GM18520 (cell line): ENCODE measurements around the gene FBXL17.

Source experiments
- ATAC-seq: cut with Tn5 transposase; IDR thresholded peaks from one replicate; pipeline ENCODE4 v1.9.1; 2021; ENCODE audit not compliant: unreplicated experiment

Gene FBXL17

DNA sequence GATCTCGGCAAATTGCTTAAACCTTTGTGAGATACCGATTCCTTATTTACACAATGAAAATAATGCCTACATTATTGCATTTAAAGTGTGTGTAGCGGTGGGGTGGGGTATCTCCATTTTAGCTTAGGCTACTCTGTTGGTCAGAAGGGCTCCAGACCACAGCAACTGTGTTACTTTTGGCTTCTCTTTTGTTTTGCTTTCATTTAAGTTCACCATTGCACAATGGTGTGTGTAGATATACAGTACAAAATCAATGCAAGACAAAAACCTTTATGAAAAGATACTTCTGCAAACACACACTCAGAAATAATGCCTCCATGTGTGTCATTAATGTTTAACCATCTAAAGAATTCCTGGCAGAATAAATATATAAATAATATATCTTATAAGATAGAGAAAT is 279.4 kb downstream of the FBXL17 start:
- no peak for ATAC-seq

DNA sequence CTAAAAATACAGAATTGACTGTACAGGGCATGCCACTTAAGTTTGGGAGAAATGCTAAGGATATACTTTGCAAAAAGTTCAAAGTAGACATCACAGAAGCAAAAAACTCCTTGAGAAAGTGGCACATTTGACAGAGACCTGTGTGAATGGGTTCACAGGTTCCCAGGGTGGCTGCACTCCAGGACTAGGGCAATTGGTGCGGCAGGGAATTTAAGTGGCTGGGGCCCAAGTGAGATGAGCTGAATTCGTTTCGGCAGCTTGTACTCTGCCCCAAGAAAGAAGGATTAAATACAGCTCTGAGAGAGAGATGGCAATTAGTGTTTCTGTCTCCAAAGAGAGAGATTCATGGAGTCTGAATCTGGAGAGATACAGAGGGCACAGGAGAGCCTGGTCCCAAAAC is 280.1 kb downstream of the FBXL17 start:
- no peak for ATAC-seq

DNA sequence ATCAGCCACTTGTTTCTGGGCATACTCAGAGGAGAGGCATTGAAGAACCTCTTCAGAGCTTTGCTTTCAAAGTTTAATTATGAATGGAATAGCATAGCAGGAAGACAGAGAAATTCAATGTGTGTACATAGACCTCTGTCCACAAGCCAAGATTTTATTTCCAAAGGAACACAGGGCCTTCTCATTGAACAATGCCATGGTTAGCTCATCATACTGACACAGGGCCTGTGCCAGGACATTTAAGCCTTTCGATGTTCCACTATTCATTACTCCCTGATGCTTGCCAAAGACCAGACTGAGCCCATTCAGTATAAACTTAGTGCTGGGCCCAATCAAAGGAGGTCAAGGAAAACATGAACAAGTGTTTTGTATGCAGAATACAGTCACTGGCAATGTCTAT is 280.8 kb downstream of the FBXL17 start:
- no peak for ATAC-seq

DNA sequence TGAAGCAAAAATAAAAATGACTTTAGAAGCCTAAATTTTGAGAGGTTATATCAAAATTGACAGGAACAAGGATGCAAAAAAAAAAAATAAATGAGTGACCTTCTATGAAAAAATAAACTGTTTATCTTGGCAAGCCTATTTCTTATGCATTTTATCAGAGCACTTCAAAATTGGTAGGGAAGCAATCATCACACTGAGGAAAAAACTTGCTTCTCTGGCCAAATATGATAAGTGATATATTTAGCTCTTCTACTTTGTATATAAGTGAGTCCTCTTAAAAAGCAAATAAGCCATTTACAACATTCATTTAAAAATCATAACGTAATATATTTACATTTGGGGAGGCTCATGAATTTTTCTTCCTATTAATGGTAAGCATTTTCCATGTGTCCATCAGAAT is 287.1 kb downstream of the FBXL17 start:
- no peak for ATAC-seq

DNA sequence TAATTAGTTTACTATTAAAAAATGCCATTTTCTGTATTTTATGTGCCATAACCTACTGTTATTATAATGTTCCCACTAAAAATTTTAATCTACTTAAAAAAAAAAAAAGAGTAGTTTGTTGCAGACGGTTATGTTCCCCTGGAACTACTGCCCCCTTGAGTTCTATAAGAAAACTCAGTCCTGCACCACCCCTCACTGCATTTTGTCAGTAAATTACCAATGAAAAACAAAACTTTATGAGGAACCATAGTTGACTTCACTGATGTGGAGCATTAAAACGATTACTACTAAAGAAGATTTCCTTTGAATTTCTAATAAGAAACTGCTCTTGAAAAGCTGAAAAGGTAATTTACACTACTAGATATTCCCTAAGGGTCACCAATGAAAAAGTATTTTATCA is 288.7 kb downstream of the FBXL17 start:
- no peak for ATAC-seq

DNA sequence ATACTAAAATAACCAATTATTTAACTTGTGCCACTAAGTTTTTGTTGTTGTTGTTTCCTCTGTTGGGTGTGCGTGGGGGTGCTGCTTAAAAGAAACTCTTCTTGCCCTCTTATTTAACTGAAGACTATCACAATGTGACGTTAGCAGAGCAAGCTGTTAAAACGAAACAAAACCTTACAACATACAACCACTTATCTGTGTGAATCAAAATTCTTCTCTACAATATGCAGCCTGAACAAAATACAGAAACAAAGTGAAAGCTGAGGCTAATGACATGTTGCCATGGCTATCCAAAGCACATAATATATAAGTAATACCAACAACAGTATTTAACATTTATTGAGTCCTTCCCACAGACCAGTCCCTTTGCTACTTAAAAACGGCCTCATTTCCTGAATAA is 291.0 kb downstream of the FBXL17 start:
- no peak for ATAC-seq

DNA sequence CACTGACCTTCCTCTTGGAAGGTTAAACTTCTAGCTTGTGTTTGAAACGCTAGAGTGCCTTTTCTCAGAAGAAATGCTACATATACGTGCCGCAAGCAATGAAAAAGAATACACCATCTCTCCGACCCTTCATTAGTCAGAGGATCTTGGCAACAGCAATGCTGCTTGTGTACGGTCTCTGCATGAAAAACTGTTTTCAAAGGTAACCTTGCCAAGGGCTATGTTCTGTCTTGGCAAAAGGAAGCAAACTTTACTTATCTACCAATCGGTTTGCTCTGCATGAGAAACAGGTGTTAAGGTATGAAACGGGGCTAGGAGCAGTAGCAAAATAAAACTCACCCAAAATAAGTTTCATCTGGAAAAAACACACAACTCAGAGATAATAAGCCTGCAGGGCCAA is 297.8 kb downstream of the FBXL17 start:
- no peak for ATAC-seq

DNA sequence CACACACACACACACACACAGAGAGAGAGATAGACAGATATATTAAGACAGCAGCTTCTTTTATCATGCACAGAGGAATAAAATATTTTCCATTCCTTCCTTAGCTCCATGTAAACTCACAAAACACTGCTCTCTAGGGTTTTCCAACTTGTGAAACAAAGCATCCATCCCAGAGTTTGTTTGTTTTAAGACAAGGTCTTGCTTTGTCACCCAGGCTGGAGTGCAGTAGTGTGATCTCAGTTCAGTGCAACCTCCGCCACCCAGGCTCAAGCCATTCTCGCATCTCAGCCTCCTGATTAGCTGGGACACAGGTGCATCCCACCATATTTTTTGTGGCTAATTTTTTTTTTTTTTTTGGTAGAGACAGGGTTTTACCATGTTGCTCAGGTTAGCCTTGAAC is 298.7 kb downstream of the FBXL17 start:
- no peak for ATAC-seq

DNA sequence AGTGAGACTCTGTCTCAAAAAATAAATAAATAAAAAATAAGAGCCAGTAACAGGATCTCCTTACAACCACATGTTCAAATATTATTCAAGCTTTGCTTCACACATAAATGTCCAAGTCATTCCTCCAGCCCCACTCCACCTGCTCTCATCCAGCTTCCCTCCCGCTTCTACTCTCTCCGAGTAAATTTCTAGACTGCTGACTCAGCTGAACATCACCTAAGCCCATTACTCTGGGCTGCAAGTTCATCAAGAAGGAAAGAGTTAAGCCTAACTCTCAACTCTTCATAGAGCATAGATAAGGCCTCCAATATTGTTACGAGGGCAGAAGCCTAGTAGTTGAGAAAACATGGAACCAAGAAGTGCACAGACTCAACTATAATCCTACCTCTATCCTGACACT is 300.2 kb downstream of the FBXL17 start:
- no peak for ATAC-seq

DNA sequence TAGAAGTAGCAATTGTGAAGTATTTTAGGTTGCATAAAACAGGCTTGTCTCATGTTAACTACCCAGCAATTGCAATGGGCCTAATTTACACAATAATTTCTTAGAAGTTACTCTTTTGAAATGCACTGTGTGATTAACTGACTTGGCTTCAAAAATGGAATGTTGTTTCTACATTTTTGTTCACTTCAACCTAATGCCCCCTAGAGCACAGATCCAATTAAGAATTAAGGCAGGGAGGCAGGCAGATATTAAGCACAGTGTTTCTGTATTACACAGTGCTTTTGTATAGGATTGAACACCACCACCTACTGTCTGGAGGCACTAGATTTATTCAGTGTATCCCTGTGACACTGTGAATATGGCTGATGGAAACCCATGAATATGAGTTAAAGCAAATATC is 302.1 kb downstream of the FBXL17 start:
- no peak for ATAC-seq

DNA sequence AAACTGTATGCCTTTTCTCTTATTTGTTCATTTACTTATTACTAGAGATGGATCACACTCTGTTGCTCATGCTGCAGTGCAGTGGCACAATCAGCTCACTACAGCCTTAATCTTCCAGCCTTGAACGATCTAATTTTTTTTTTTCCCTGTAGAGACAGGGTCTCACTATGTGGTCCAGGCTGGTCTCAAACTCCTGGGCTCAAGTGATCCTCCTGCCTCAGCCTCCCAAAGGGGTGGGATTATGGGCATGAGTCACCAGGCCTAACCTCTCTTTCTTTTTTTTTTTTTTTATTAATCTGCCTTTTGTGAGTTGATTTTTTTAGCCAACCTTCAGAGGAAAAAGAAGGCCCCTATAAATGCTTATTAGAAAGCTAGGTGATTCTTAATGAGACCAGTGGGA is 303.0 kb downstream of the FBXL17 start:
- no peak for ATAC-seq

DNA sequence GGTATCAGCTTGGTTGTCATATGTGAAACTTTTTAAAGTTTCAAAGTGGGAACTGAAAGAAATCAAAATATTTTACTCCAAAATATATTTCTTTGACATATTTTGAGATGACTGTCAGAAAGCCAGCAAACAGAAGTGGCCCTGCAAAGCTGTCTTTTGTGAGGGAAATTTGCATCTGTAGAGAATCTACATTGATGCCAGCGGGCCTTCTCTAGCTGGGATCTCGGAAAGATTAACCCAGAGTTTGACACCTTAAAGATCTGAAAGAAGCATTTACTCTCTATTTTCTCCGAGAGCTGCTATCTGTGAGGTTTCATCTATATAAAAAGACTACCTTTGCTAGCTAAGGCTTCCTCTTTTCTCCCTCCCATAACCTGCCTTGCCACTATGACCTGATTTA is 303.6 kb downstream of the FBXL17 start:
- ATAC-seq, result no peak

DNA sequence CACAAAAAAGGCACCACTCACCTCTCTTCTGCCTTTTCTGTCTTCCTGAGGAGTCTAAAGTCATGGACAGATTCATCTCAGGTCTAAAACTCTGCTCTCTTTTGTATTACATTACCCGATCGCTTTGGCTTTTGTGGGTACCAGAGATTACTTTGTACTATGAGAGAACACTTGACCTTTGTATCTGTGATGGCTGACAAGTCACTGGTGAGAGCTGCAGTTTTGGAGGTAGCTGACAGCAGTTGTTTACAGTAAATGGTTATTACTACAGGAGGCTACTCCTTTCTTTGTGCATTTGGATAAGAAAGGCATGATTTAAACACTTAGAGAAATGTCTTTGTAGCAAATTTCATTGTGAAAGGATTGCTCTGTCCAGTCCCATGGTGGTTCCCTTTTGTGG is 307.3 kb downstream of the FBXL17 start:
- no peak for ATAC-seq

DNA sequence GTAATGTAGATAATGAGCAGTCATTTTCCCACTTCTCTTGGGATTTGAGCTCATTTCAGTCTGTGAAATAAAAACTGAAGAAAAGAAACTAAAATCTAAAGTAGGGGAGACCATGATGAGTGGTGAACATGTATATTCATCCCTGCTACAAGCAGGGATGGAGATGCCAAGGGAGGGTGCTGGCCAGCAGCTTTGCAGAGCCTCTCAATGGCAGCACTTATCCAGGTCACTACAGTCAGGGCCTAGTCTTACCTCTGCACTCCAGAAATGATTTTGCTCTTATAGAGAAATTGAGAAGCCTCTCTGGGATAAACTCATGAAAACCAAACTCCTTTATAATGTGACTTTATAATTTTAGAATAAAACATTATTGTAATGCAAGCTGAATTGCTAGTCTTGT is 317.6 kb downstream of the FBXL17 start:
- ATAC-seq, result no peak

DNA sequence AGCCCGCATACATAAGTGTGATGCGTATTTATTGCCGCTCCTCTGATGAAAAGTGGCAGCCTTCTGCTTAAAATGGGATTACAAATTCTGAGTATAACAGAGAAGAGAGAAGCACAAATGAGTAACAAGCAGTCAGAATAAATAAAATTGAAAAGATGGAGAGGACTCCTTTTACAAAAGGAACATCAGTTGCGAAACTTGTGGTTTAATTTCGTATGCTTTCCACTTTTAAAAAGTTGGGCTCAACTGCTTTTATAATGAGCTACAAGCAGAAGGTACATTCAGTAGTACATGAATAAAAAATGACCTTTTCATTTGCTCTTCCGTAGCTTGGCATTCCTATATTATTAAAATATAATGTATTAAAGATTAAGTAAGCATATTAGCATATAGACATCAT is 320.0 kb downstream of the FBXL17 start:
- no peak for ATAC-seq

DNA sequence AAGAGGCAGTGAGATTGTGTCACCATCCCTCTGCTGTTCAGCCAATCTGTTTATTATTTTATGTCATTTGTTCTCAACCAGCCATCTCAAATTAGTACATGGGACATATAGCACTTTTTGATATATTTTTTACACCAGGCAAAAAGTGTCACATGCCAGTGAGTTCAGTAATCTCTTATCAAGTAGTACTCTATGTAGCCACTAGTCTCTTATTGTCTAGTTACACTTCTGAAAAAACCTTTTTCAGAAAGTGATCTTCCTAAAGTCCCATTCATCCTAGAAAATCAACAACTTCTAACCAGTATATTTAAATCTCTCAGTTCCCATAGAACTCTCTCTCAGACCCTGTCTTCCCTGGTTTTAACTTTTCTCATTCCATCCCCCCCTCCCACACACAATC is 321.6 kb downstream of the FBXL17 start:
- ATAC-seq, result no peak

DNA sequence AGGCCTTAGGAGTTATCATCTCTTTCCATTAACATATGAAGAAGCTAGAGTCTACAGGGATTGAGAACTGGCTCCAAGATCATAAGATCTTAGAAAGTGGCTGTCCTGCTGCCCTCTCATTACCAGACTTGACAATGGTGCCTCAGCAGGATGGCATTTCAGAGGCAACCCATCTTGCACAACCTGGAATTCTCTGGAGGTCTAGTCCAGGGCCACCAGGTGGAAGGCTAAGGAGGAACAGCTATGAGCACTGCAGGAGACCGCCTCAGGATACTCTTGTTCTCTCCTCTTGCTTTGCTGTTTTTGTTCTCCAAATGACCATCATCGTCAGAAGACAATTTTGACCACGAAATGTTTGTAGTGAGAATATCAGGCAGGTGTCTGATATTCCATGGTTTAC is 322.6 kb downstream of the FBXL17 start:
- ATAC-seq, result no peak

DNA sequence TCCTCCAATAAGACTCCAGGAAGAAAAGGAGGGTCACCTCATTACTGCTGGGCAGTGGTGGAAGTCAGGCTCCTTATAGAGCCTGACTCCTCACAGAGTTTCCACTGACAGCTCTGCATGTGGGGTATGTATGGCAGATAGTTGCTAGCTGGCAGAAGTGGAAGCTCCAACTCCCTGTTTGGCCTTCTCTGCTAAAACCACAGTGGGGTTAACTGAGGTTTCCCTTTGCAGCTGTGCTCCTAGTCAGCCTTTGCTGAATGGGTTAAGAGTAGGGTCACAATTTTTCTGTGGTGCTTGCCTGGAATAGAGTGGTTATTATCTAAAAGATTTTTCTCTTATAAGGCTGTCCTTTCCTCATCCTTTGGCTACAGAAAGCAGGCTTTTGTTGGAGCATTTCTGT is 327.5 kb downstream of the FBXL17 start:
- no peak for ATAC-seq

DNA sequence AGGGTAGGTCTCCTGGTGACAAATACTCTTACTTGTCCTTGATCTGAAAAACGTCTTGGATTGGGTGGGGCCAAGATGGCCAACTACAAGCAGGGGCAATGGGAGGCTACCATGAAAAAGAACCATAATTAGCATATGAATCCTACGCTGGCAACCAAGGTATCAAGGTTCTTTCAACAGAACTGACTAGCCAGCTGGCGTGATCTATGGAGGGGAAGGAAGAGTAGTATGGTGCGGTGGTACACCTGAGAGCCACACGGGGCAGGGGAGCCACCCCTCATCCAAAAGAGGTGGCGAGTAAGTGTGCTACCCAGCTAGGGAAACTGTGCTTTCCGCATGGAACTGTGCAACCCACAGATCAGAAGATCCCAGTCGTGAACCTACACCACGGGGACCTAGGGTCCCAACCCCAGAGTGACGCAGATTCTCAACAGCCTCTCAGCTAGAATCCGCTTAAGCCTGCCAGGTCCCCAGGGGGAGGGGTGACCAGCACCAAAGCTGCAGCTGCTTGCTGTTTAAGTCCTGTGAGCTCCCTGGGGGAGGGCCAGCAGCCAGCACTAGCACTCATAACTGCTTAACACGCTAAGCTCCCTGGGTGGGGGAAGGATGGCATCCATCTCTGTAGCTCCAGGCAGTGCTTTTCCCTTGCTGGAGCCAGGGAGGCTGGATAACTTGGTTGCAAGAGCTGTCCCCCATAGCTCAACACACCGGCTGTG is 334.8 kb downstream of the FBXL17 start:
- no peak for ATAC-seq

DNA sequence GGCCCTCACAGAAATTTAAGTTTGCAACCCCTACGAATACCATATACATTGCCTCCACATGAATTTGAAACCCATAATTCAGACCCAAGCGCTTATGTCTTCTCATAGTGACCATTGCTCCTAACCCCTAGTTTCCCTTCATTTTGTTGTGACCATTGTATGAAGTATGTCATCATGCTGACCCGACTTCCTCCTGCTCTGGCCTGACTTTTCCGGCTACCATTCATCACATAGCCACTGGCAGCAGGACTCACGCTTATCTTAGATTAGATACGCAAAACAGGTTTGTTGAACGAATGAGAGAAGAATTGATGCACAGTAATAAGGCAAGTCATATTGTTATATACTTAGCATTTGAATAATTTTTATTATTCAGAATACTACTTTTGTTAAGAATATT is 345.4 kb downstream of the FBXL17 start:
- no peak for ATAC-seq

DNA sequence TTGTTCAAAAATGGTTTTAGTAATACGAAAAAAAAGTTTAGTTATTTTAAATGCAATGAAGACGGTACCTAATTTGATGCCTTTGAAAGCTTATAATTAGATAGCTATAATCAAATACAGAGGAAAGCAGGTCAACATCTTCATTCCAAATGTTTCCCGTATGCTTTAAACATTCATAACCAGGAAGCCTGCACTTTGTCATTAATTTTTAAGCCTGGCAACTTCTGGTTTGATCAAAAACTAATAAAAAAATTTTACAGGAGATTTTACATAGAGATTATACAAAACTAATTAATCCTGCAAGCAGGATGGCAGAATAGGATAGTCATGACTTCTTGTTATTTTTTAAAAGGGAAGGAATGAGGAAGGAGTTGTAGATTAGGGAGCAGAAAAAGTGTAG is 353.0 kb downstream of the FBXL17 start:
- ATAC-seq, result no peak

DNA sequence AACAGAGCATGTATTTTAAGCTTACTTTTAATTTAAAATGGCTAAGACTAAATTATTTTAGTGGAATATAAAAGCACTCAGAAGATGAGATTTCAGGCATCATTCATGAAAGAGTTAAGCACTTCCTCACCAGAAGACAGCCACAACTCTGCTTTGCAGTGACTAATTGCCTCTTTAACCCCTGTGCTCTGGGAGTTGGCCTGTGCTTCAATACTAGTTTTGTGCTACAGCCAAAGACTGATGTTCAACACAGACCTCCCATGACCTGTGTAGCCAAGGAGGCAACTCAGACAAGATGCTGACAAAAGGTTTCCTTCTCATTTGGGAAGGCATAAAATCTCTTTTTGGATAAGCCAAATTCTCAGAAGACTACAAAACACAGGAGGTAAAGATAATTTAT is 353.5 kb downstream of the FBXL17 start:
- no peak for ATAC-seq

DNA sequence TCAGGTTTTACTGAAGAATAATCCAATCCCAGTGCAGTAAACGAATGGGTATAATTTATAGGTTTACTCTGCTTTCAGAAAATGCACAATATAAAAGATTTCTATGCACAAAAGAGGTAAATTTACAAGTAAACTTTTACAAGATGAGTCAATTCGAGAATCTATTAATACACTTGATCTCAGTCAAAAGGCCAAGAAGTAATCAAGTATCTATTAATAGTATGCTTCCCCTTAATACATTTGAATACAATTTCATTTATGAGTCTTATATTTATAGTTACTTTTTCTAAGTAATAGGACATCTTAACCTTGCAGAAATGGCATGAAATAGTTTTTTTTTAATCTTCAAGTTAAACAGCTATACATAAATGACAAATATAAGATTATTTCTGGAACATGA is 355.9 kb downstream of the FBXL17 start:
- ATAC-seq, result no peak

DNA sequence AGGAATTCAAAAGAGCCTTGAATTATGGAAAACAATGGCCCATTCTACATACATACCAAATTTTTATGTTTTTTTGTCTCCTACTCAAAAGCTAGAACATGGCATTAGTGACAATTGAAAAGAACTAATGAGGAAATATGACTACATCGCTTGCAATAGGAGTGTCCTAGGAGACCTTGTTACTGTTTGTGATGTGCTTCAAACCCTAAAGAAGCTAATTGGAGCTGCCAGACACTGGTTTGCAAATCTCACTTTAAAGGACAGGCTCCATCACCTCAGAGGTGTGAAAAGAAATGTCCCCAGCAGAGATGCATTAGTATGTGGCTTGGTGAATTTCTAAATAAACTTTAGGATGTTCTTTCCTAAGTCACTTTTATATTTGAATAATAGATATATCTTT is 356.9 kb downstream of the FBXL17 start:
- no peak for ATAC-seq
